Effector memory CD4-positive, alpha-beta T cell (primary cell): Measurements from ENCODE around the gene CLDN18.

Experiments
- DNase-seq, 3 donors: peaks; one replicate each; pipeline ENCODE4 v3.0.0-alpha.2; 2020
- H3K27ac ChIP-seq: 2 replicates; pipeline ENCODE4 v1.7.0; 2013; ENCODE audit warnings: mild to moderate bottlenecking, low read length, moderate library complexity; ENCODE audit not compliant: insufficient read depth, poor library complexity, severe bottlenecking
- H3K27me3 ChIP-seq: replicated peaks from 2 replicates; pipeline ENCODE4 v1.7.0; 2013; ENCODE audit warnings: mild to moderate bottlenecking, low read length; ENCODE audit not compliant: insufficient read depth, control insufficient read depth, poor library complexity, severe bottlenecking
- H3K36me3 ChIP-seq: 2 replicates; pipeline ENCODE4 v1.7.0; 2013; ENCODE audit warnings: mild to moderate bottlenecking, low read length, moderate library complexity; ENCODE audit not compliant: control insufficient read depth, insufficient read depth
- H3K4me1 ChIP-seq: 2 replicates; pipeline ENCODE4 v1.7.0; 2013; ENCODE audit warnings: low read length, mild to moderate bottlenecking; ENCODE audit not compliant: control insufficient read depth, insufficient read depth, poor library complexity, severe bottlenecking
- H3K4me3 ChIP-seq: 2 replicates; pipeline ENCODE4 v1.7.0; 2013; ENCODE audit warnings: low read length, low read depth, mild to moderate bottlenecking; ENCODE audit not compliant: insufficient read depth, poor library complexity, severe bottlenecking
- H3K9me3 ChIP-seq: 2 replicates; pipeline ENCODE4 v1.7.0; 2013; ENCODE audit warnings: mild to moderate bottlenecking, low read length, moderate library complexity; ENCODE audit not compliant: control insufficient read depth

The CLDN18 gene

DNA sequence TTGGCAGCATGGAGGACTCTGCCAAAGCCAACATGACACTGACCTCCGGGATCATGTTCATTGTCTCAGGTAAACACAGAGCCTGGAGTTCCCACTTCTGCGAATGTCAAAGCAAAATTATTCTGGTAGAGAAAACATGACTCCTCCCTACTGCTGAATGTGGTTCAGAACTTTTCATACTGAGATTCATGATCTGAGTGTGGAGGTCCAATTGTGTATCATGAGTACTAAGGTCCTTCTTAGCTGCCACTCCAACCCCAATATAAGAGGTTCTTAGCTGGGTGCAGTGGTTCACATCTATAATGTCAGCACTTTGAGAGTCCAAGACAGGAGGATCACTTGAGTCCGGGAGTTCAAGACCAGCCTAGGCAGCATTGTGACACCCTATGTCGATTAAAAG lies 13.8 kb downstream of the CLDN18 start:
- Histone ChIP-seq H3K4me1 (no peaks in the 10 kb centered on the region), H3K36me3 (no peaks in the 10 kb centered on the region), H3K9me3 (no peaks in the 10 kb centered on the region), H3K4me3 (no peak overlapping the region), H3K27me3 (no peaks in the 10 kb centered on the region), H3K27ac (no peak overlapping the region)
- DNase-seq: no peak

GRCh38 chr3:138025553-138025952 lies 15.6 kb downstream of the CLDN18 start:
- Histone ChIP-seq H3K4me3 (no peak overlapping the region), H3K27me3 (no peaks in the 10 kb centered on the region), H3K27ac (no peak overlapping the region), H3K4me1 (no peaks in the 10 kb centered on the region), H3K9me3 (no peaks in the 10 kb centered on the region), H3K36me3 (no peaks in the 10 kb centered on the region)
- DNase-seq: no peak

- H3K27ac ChIP-seq: no peak overlapping the region
- H3K36me3 ChIP-seq: no peaks in the 10 kb centered on the region
- H3K4me3 ChIP-seq: no peak overlapping the region
- no peak for DNase-seq
- H3K9me3 ChIP-seq: no peaks in the 10 kb centered on the region
- no peaks in the 10 kb centered on the region for H3K27me3 ChIP-seq
- H3K4me1 ChIP-seq: no peaks in the 10 kb centered on the region
Observed at GRCh38 chr3:138027821-138028220, 17.9 kb downstream of the CLDN18 start.

DNA sequence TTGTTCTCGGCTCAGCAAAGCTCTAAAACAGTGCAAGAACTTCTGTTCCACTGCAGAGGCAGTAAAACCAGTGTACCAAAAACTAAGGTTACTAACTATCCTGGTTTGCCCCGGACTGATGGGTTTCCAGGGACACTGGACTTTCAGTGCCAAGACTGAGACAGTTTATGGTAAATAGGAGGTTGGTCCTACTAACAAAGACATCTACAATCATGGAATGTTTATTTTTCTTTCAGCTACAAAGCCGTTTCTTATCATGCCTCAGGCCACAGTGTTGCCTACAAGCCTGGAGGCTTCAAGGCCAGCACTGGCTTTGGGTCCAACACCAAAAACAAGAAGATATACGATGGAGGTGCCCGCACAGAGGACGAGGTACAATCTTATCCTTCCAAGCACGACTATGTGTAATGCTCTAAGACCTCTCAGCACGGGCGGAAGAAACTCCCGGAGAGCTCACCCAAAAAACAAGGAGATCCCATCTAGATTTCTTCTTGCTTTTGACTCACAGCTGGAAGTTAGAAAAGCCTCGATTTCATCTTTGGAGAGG lies 20.8 kb downstream of the CLDN18 start:
- no peak overlapping the region for H3K27ac ChIP-seq
- H3K36me3 ChIP-seq: no peaks in the 10 kb centered on the region
- no peaks in the 10 kb centered on the region for H3K27me3 ChIP-seq
- no peak overlapping the region for H3K4me3 ChIP-seq
- no peak for DNase-seq
- no peaks in the 10 kb centered on the region for H3K9me3 ChIP-seq
- H3K4me1 ChIP-seq: no peaks in the 10 kb centered on the region

DNA sequence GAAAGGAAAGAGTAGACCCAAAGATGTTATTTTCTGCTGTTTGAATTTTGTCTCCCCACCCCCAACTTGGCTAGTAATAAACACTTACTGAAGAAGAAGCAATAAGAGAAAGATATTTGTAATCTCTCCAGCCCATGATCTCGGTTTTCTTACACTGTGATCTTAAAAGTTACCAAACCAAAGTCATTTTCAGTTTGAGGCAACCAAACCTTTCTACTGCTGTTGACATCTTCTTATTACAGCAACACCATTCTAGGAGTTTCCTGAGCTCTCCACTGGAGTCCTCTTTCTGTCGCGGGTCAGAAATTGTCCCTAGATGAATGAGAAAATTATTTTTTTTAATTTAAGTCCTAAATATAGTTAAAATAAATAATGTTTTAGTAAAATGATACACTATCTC lies 21.6 kb downstream of the CLDN18 start:
- DNase-seq: no peak
- Histone ChIP-seq H3K4me3 (no peak overlapping the region), H3K4me1 (no peaks in the 10 kb centered on the region), H3K27ac (no peak overlapping the region), H3K9me3 (no peaks in the 10 kb centered on the region), H3K27me3 (no peaks in the 10 kb centered on the region), H3K36me3 (no peaks in the 10 kb centered on the region)

DNA sequence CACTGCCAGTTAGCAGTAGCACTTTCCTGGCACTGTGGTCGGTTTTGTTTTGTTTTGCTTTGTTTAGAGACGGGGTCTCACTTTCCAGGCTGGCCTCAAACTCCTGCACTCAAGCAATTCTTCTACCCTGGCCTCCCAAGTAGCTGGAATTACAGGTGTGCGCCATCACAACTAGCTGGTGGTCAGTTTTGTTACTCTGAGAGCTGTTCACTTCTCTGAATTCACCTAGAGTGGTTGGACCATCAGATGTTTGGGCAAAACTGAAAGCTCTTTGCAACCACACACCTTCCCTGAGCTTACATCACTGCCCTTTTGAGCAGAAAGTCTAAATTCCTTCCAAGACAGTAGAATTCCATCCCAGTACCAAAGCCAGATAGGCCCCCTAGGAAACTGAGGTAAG lies 22.6 kb downstream of the CLDN18 start:
- no peaks in the 10 kb centered on the region for H3K27me3 ChIP-seq
- H3K4me1 ChIP-seq: no peaks in the 10 kb centered on the region
- no peaks in the 10 kb centered on the region for H3K9me3 ChIP-seq
- no peak overlapping the region for H3K4me3 ChIP-seq
- DNase-seq: no peak
- H3K36me3 ChIP-seq: no peaks in the 10 kb centered on the region
- H3K27ac ChIP-seq: no peak overlapping the region

DNA sequence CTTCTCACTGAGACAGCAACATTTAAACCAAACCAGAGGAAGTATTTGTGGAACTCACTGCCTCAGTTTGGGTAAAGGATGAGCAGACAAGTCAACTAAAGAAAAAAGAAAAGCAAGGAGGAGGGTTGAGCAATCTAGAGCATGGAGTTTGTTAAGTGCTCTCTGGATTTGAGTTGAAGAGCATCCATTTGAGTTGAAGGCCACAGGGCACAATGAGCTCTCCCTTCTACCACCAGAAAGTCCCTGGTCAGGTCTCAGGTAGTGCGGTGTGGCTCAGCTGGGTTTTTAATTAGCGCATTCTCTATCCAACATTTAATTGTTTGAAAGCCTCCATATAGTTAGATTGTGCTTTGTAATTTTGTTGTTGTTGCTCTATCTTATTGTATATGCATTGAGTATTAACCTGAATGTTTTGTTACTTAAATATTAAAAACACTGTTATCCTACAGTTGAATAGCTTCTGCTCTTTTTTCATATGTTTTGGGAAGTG lies 23.3 kb downstream of the CLDN18 start:
- no peak overlapping the region for H3K27ac ChIP-seq
- DNase-seq: no peak
- no peaks in the 10 kb centered on the region for H3K36me3 ChIP-seq
- H3K9me3 ChIP-seq: no peaks in the 10 kb centered on the region
- H3K27me3 ChIP-seq: no peaks in the 10 kb centered on the region
- no peaks in the 10 kb centered on the region for H3K4me1 ChIP-seq
- no peak overlapping the region for H3K4me3 ChIP-seq

- Histone ChIP-seq H3K27me3 (no peaks in the 10 kb centered on the region), H3K27ac (no peak overlapping the region), H3K4me3 (no peak overlapping the region), H3K36me3 (no peaks in the 10 kb centered on the region), H3K4me1 (no peaks in the 10 kb centered on the region), H3K9me3 (no peaks in the 10 kb centered on the region)
- DNase-seq: no peak
Observed at GRCh38 chr3:138034918-138035317, 25.0 kb downstream of the CLDN18 start.

DNA sequence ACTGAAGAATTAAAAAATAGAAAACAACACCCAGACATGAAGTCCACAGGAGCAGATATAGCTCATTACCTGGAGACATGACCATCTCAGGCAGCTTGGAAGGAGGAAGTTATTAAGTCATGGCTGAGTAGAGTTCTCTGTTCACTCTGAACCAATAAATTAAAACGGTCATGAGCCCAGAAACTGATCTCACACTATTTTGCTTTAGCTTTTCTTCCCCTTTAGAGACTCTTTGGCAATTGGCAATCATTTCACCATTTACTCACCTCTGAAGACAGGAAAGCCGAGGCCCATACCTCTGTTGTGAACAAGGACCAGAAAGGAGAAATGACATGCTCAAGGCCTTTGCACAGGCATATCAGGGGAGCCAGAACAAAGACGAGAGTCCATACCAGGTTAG lies 26.6 kb downstream of the CLDN18 start:
- no peak for DNase-seq
- Histone ChIP-seq H3K4me1 (no peaks in the 10 kb centered on the region), H3K9me3 (no peaks in the 10 kb centered on the region), H3K27me3 (no peaks in the 10 kb centered on the region), H3K27ac (no peak overlapping the region), H3K4me3 (no peak overlapping the region), H3K36me3 (no peaks in the 10 kb centered on the region)

DNA sequence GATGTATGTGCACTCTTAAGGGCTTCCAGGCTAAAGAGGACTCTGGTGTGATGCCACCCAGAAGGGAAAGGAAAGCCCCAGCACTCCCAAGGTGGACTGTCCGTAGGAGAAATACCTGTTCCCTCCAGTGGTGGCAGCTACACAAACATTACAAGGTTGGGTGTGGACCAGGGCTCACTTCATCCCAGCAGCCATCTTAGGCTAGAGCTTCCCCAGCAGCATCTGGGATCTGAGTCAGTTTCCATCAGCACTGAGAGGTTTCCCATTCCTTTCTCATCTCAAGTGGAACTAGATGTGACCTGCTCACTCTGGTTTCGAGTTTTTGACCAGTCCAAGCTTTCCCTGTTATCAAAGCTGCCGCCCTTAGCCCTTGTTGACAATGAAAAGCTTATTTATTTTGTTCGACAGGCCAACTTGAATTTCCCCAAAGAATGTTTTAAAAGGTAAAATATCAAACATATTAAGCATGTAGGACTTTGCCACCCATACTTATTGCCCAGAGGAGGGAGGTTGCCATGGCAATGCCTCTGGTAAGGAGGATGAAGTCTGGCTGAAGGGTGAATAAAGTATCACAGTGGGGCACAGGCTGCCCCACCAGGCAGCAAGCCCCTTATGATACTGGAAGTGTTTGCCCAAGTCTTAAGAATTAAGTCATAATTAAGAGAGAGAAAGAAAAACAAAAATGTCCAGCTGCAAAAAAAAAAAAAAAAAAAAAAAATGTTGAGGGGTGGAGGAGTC lies 28.9 kb downstream of the CLDN18 start:
- no peaks in the 10 kb centered on the region for H3K9me3 ChIP-seq
- no peak overlapping the region for H3K27ac ChIP-seq
- H3K4me1 ChIP-seq: no peaks in the 10 kb centered on the region
- H3K36me3 ChIP-seq: no peaks in the 10 kb centered on the region
- no peak for DNase-seq
- no peaks in the 10 kb centered on the region for H3K27me3 ChIP-seq
- H3K4me3 ChIP-seq: no peak overlapping the region
